ENCODE data around the gene CHCHD6. TPM values are rescaled to one million over a fixed set of nuclear protein-coding genes. Genes with fewer than 3 reads are reported as not detected.

Gene CHCHD6
- total RNA-seq, 1 experiment from 2014 or later, result 47.7 TPM

GRCh38 chr3:126992216-126992615 lies 288.2 kb downstream of the CHCHD6 start:
- intact Hi-C loops (cut with micrococcal nuclease; ENCODE audit: unreplicated experiment), result no loop called here
- Histone ChIP-seq H3K36me3 (ENCODE audit: low read depth) (no peaks in the 10 kb centered on the region; the same call in 1 of the 2 replicates), H3K4me3 (no peak overlapping the region), H4K20me1 (ENCODE audit: insufficient read depth) (peaks cover 83% of the 10 kb centered on the region), H3K4me1 (replicated peaks; ENCODE audit: insufficient read depth) (no peaks in the 10 kb centered on the region), H3K27ac (no peak overlapping the region), H3K4me2 (no peak overlapping the region), H3F3A (ENCODE audit: insufficient read depth, low read depth) (no peaks in the 10 kb centered on the region), H3K79me2 (ENCODE audit: low read depth) (peaks cover 33% of the 10 kb centered on the region), H2AFZ (no peak overlapping the region), H3K9me2 (ENCODE audit: insufficient read depth) (no peaks in the 10 kb centered on the region), H3K27me3 (ENCODE audit: insufficient read depth, low read depth) (no peaks in the 10 kb centered on the region), H3K9me3 (ENCODE audit: insufficient read depth, low read depth) (no peaks in the 10 kb centered on the region)
- POLR2A ChIA-PET (ENCODE audit: unreplicated experiment), result no interaction called here
- no TSS peak for BruUV-seq (replicated peaks)
- no peak for DNase-seq
- CTCF ChIA-PET, result no interaction called here
- TF ChIP-seq EZH2 (IDR thresholded peaks at IDR 0.05; ENCODE audit: low read depth), result no peak
- TF ChIP-seq, protein P1, sequence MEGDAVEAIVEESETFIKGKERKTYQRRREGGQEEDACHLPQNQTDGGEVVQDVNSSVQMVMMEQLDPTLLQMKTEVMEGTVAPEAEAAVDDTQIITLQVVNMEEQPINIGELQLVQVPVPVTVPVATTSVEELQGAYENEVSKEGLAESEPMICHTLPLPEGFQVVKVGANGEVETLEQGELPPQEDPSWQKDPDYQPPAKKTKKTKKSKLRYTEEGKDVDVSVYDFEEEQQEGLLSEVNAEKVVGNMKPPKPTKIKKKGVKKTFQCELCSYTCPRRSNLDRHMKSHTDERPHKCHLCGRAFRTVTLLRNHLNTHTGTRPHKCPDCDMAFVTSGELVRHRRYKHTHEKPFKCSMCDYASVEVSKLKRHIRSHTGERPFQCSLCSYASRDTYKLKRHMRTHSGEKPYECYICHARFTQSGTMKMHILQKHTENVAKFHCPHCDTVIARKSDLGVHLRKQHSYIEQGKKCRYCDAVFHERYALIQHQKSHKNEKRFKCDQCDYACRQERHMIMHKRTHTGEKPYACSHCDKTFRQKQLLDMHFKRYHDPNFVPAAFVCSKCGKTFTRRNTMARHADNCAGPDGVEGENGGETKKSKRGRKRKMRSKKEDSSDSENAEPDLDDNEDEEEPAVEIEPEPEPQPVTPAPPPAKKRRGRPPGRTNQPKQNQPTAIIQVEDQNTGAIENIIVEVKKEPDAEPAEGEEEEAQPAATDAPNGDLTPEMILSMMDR (conservative IDR thresholded peaks at IDR 0.05), result no peak

- DNase-seq, result no peak
- H2AFZ ChIP-seq, result no peak overlapping the region
- H3K4me3 ChIP-seq, result no peak overlapping the region
- H3K79me2 ChIP-seq (ENCODE audit: low read depth), result peaks cover 29% of the 10 kb centered on the region
- H3K27ac ChIP-seq, result no peak overlapping the region
- intact Hi-C loops (cut with micrococcal nuclease; ENCODE audit: unreplicated experiment), result no loop called here
- H3K36me3 ChIP-seq (ENCODE audit: low read depth), result no peaks in the 10 kb centered on the region; the same call in 1 of the 2 replicates
- H3K27me3 ChIP-seq (ENCODE audit: insufficient read depth, low read depth), result no peaks in the 10 kb centered on the region
- H3K4me1 ChIP-seq (replicated peaks; ENCODE audit: insufficient read depth), result no peaks in the 10 kb centered on the region
- no TSS peak for BruUV-seq (replicated peaks)
- peaks cover 83% of the 10 kb centered on the region for H4K20me1 ChIP-seq (ENCODE audit: insufficient read depth)
- CTCF ChIA-PET, result no interaction called here
- no peaks in the 10 kb centered on the region for H3F3A ChIP-seq (ENCODE audit: insufficient read depth, low read depth)
- TF ChIP-seq EZH2 (IDR thresholded peaks at IDR 0.05; ENCODE audit: low read depth), result no peak
- TF ChIP-seq, protein P1 (conservative IDR thresholded peaks at IDR 0.05), result no peak
- no peaks in the 10 kb centered on the region for H3K9me2 ChIP-seq (ENCODE audit: insufficient read depth)
- no peaks in the 10 kb centered on the region for H3K9me3 ChIP-seq (ENCODE audit: insufficient read depth, low read depth)
- H3K4me2 ChIP-seq, result no peak overlapping the region
- POLR2A ChIA-PET (ENCODE audit: unreplicated experiment), result no interaction called here
Measured at GRCh38 chr3:126992776-126993175, 288.7 kb downstream of the CHCHD6 start.

DNA sequence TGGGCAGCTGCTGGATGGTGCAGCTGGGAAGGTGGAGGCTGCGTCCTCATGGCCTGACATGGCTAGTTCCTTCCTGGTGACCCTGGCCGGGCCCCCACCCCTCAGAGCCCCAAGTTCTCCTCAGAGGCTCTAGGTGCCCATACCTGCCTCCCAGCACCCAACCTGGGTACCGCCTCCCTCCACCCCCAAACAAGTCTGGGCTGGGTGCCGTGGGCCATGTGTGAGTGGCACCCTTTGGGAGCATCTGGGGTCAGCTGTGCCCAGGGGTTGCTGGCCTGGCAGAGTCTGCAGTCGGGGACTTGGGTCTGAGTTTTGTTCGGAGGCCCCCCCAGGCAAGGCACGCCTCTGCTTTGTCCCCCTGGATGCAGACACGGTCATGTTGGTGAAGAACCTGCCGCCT lies 289.4 kb downstream of the CHCHD6 start:
- DNase-seq, result no peak
- peaks cover 23% of the 10 kb centered on the region for H3K79me2 ChIP-seq (ENCODE audit: low read depth)
- H4K20me1 ChIP-seq (ENCODE audit: insufficient read depth), result peaks cover 83% of the 10 kb centered on the region
- no peaks in the 10 kb centered on the region for H3K9me3 ChIP-seq (ENCODE audit: insufficient read depth, low read depth)
- POLR2A ChIA-PET (ENCODE audit: unreplicated experiment), result no interaction called here
- H3K27ac ChIP-seq, result no peak overlapping the region
- no TSS peak for BruUV-seq (replicated peaks)
- CTCF ChIA-PET, result no interaction called here
- no peak overlapping the region for H2AFZ ChIP-seq
- no peaks in the 10 kb centered on the region for H3K27me3 ChIP-seq (ENCODE audit: insufficient read depth, low read depth)
- TF ChIP-seq, protein P1 (conservative IDR thresholded peaks at IDR 0.05), result no peak
- TF ChIP-seq EZH2 (IDR thresholded peaks at IDR 0.05; ENCODE audit: low read depth), result no peak
- no peaks in the 10 kb centered on the region for H3K9me2 ChIP-seq (ENCODE audit: insufficient read depth)
- no peak overlapping the region for H3K4me2 ChIP-seq
- 0 out of 2 replicates have a peak, but pooled peaks cover 3% of the 10 kb centered on the region for H3K4me1 ChIP-seq (replicated peaks; ENCODE audit: insufficient read depth)
- intact Hi-C loops (cut with micrococcal nuclease; ENCODE audit: unreplicated experiment), result no loop called here
- no peaks in the 10 kb centered on the region for H3F3A ChIP-seq (ENCODE audit: insufficient read depth, low read depth)
- H3K36me3 ChIP-seq (ENCODE audit: low read depth), result no peaks in the 10 kb centered on the region; the same call in 1 of the 2 replicates
- H3K4me3 ChIP-seq, result no peak overlapping the region

All from PC-9 (cell line).